AG08395 (cell line): ENCODE data around the gene C10orf53.

Experiments
- DNase-seq: peaks from one replicate; pipeline ENCODE4 v3.0.0; 2012; ENCODE audit warnings: mixed read lengths, low spot score

Gene C10orf53

GRCh38 chr10:49737474-49738201, 58.2 kb downstream of the C10orf53 start:
- DNase-seq: no peak

- DNase-seq: no peak
Measured at GRCh38 chr10:49738616-49739360, 59.3 kb downstream of the C10orf53 start.

GRCh38 chr10:49739426-49739825, 60.0 kb downstream of the C10orf53 start:
- no peak for DNase-seq

- DNase-seq: no peak
Measured at GRCh38 chr10:49740346-49741107, 61.1 kb downstream of the C10orf53 start.

GRCh38 chr10:49741108-49741995, 61.9 kb downstream of the C10orf53 start:
- DNase-seq: no peak

- DNase-seq: no peak
Measured at GRCh38 chr10:49742683-49743463, 63.4 kb downstream of the C10orf53 start.

GRCh38 chr10:49743464-49744075, 64.1 kb downstream of the C10orf53 start:
- DNase-seq: no peak

GRCh38 chr10:49744091-49744685, 64.7 kb downstream of the C10orf53 start:
- DNase-seq: no peak

- no peak for DNase-seq
Measured at GRCh38 chr10:49744924-49745605, 65.6 kb downstream of the C10orf53 start.

GRCh38 chr10:49745756-49746155, 66.3 kb downstream of the C10orf53 start:
- DNase-seq: no peak

- DNase-seq: no peak
Measured at GRCh38 chr10:49746626-49747302, 67.3 kb downstream of the C10orf53 start.
